Cerebellar cortex (tissue), 1 donor: ENCODE results near the gene ACTL6B.

Source experiments
- DNase-seq: peaks from one replicate; pipeline ENCODE4 v3.0.0-alpha.2; 2015; ENCODE audit warnings: low spot score

Gene ACTL6B

DNA sequence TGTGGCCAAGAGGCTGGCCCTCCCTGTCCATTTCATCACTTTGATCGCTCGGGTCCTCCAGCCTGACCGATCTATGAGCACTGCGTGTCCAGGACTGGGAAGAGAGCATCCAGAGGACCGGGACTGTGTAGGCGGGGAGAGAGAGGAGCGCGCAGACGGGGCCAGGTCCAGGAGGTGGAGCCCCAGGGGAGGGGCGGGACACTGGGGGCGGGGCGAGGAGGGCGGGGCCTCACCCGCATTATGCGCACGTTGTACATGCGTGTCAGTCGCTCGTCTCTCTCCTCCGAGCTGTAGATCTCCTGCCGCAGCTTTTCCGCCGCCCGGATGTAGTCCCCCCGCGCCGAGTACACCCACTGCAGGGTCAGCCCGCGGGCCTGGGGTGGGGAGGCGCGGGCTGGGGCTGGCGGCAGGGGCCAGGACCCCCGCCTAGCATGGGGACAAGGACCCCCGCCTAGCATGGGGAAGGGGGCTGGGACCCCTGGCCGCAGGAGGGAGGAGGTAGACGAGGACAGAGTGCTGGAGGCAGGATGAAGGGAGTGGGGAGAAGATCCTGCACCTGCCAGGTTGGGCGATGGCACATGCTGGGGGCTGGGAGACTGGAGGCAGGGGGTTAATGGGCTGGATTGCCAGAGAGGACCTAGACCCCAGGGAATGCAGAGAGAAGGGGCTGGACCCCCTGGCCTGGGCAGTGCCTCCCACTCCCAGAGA, 29.6 kb downstream of the ACTL6B start:
- DNase-seq = peak; percentile 84

DNA sequence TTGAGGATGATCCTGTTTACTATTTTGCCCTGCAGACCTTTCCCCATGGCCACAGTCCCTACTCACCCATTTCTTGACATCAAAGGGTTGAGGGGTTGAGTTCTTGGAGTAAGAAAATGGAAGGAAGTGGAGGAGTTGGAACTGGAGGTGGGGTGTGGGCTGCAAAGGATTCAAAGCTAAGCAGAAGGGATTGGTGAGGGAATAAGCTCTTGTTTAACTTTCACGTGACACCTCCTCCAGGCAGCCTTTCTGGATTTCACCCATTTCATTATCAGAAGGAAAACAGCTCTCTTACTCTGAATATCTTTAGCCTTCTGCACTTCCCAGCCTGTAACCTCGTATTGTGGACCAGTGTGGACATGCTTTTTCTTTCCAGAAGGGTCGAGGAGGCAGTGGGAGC, 30.2 kb downstream of the ACTL6B start:
- no peak for DNase-seq

- no peak for DNase-seq
Observed at GRCh38 chr7:100623951-100624824, 32.1 kb downstream of the ACTL6B start.

DNA sequence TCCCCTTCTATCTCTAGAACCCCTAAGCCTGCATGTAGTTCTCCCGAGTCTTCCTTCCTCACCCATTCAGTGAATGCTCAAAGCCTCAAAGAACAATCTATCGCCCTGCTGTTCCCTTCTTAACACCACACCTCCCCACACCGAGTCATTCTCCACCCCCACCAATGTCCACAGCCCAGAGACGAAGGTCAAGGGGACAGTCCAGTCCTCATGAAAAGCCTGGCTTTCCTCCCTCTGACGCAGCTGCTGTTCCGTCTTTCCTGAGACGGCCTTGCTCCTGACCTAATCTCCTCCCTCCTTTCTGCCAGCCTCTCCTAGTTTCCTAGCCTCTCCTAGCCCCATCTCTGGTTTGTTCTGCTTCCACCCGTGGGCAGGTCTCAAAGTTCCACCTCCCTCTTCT, 34.7 kb downstream of the ACTL6B start:
- no peak for DNase-seq

DNA sequence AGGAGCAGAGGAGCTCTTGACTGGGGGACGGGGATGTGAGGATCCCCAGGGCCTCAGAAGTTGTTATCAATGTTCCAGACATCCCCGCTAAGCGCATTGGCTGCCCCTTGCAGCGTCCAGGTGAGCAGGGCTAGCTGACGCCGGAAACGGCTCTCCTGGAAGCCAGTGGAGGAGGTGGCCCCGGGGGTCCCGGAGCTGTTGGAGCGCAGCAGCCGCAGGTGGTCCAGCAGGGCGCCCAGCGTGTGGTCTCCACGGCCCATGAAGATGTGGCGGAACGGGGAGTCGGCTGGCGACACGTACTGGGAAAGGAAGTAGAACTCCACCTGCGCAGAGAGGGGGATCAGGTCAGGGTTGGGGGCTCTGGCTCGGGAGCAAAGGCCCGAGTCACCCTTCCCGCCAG, 35.4 kb downstream of the ACTL6B start:
- no peak for DNase-seq

DNA sequence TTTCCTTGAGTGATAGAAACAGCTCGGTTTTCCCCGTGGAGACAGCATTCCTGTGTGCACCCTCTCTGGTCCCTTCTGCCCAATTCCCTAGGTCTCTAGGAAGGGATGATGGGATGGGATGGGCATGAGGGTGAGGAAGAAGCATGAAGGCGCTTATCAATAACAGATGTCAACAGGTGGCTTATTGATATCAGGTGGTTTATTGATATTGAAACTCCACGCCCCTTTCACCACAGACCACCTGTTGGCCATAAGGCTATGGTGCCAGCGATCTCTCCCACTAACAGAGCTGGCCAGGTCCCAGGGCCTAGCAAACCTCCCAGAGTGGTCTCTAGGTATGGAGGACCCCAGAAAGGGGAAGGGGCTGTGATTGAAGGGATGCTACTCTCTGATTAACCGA, 36.0 kb downstream of the ACTL6B start:
- DNase-seq = no peak

- DNase-seq = no peak
Observed at GRCh38 chr7:100614308-100614861, 41.9 kb downstream of the ACTL6B start.

GRCh38 chr7:100613412-100614175, 42.7 kb downstream of the ACTL6B start:
- no peak for DNase-seq

DNA sequence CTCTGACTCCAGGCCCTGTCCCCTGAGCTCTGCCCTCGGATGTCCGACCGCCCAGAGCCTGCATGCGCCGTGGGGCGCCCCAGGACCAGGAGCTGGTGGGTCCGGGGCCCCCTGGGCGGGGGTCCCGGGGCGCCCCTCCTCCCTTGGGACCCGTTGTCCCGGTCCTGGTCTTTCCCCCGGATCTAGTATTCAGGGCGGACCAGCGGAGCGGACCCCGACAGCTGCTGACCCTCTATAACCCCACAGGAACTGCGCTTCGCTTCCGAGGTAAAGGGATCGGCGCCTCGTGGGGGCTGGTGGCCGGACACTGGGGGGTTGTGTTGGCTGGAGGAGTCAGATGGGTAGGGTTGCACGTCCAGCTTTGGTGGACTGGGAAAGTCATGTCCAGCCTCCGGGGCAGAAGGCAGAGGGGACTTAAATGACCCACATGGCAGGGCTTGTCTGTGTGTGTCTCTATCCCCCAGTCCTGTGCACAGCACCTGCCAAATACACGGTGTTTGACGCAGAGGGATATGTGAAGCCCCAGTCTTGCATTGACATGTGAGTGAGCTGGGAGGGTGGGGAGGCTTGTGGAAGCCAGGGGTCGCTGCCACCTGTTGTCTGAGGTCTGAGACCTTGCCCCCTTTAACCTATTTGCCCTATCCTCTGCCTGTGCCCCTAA, 43.4 kb downstream of the ACTL6B start:
- DNase-seq = no peak

- DNase-seq = peak; percentile 100
Observed at GRCh38 chr7:100611983-100612729, 44.1 kb downstream of the ACTL6B start, which contains the start of gene MOSPD3. Gene MOSPD3 (plus strand): TSS chr7:100612540. CDS start chr7:100612792, 252 bp downstream.

GRCh38 chr7:100609958-100610357, 46.3 kb downstream of the ACTL6B start:
- no peak for DNase-seq

DNA sequence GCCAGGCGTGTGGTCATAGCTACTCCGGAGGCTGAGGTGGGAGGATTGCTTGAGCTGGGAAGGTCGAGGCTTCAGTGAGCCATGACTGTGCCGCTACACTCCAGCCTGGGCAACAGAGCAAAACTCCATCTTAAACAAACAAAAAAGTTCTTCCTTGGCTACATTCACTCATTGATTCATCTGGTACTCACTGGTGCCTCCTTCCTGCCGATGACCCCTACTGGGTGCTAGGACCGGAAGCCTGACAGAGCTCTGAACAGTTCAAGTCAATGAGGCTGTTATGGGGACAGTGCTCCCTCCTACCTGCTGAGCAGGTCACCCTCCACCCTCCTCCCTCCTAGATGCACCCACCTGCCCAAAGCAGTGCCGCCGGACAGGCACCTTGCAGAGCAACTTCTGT, 49.1 kb downstream of the ACTL6B start:
- DNase-seq = no peak

DNA sequence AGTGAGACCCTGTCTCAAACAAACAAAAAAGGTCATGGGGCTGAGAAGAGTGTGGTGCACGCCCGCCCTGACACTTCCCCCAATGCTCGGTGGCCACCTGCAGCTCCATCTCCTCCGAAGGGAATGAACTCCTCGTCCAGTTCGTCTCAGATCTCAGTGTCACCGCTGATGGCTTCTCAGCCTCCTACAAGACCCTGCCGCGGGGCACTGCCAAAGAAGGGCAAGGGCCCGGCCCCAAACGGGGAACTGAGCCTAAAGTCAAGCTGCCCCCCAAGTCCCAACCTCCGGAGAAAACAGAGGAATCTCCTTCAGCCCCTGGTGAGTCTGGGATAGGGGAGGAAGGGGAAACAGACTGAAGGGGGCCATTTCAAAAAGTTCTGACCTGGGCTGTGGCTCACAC, 49.9 kb downstream of the ACTL6B start:
- DNase-seq = no peak

GRCh38 chr7:100604976-100605911, 51.0 kb downstream of the ACTL6B start:
- DNase-seq = no peak

DNA sequence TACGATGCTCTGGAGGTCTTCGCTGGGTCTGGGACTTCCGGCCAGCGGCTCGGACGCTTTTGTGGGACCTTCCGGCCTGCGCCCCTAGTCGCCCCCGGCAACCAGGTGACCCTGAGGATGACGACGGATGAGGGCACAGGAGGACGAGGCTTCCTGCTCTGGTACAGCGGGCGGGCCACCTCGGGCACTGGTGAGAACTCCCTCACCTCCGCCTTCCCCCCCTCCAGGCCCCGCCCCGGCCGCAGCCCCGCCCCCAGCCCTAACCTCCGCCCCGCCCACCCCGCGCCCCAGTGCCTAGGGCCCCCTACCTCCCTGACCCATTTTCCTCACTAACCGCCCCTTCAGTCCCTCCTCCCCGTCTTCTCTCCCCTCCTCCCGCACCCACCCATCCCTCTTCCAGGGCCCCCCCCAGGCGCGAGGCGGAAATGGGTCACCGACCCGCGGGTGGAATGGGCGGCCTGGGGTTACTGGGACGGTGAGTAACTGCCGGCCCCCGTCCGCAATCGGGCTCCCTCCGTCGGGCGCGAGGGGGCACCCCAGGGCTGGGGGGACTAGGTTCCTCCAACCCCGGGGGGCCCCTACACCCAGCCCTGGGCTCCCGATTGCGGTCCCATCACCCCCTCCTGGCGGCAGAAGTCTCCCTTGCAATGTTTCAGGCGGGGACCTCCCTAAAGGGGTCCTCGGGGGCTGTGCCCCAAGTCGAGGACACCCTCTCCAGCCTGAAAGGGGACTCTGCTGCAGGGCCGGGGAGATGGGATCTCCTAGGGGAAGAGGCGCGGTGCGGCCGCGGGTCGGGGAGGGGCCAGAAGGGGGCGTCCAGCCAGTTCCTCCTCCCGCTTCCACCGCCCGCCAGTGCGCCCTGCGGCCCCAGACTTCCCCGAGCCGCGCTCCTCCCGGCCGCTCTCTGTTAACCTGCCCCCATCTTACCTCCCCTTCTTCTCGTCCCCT, 51.9 kb downstream of the ACTL6B start:
- peak; percentile 72 for DNase-seq

GRCh38 chr7:100603726-100604027, 52.6 kb downstream of the ACTL6B start:
- DNase-seq = peak; percentile 62

- DNase-seq = peak; percentile 62
Observed at GRCh38 chr7:100602889-100603725, 53.1 kb downstream of the ACTL6B start.

GRCh38 chr7:100600730-100601038, 55.6 kb downstream of the ACTL6B start:
- DNase-seq = no peak
